Sigmoid colon (tissue), 4 donors: ENCODE data around the gene ADAM33.

Experiments used
- EP300 ChIP-seq, 4 donors: sonication (generic); formaldehyde crosslinking; IDR thresholded peaks; one replicate each; pipeline ENCODE4 v1.6.1; 2017; ENCODE audit warnings: antibody characterized with exemption in 4 of 4
- TF ChIP-seq, protein P1 (sequence below), 4 experiments: fragments of 450-650 bp in 3 of 4; fragments of 200-600 bp in 1 of 4; IDR thresholded peaks; one replicate each; pipeline ENCODE4 v1.5.1; 2016 to 2019; ENCODE audit warnings: antibody characterized with exemption in 4 of 4, mild to moderate bottlenecking in 3 of 4, moderate library complexity in 2 of 4

DNA sequence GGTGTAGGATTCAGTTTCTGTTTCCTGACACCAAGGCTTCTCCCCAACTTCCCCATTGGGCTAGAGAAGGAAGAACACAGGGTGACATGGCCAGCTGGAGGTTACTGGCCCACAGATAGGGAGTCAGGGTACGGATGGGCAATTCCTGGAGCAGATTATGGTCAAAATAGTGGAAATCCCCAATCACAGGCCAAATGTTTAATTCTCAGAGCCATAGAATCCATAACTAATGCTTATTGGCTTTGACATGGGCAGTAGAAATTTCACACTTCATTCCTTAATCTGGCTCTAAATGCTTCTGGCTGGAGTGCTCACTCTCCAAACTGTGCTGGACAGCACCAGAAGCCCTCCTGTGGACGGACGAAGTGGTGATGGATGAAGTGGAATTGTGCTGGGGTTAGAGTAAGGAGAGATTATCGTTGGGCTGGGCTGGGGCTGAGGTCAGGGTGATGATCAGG, 29.7 kb upstream of the ADAM33 start:
- TF ChIP-seq, protein P1, sequence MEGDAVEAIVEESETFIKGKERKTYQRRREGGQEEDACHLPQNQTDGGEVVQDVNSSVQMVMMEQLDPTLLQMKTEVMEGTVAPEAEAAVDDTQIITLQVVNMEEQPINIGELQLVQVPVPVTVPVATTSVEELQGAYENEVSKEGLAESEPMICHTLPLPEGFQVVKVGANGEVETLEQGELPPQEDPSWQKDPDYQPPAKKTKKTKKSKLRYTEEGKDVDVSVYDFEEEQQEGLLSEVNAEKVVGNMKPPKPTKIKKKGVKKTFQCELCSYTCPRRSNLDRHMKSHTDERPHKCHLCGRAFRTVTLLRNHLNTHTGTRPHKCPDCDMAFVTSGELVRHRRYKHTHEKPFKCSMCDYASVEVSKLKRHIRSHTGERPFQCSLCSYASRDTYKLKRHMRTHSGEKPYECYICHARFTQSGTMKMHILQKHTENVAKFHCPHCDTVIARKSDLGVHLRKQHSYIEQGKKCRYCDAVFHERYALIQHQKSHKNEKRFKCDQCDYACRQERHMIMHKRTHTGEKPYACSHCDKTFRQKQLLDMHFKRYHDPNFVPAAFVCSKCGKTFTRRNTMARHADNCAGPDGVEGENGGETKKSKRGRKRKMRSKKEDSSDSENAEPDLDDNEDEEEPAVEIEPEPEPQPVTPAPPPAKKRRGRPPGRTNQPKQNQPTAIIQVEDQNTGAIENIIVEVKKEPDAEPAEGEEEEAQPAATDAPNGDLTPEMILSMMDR (IDR thresholded peaks at IDR 0.05): no peak
- no peak for TF ChIP-seq EP300 (IDR thresholded peaks at IDR 0.05)
